GM20000 (cell line): Measurements from ENCODE around the gene ANKRD26.

Experiments
- DNase-seq: peaks from one replicate; pipeline ENCODE4 v3.0.0; 2012; ENCODE audit warnings: low spot score
- CTCF ChIP-seq: IDR thresholded peaks from 2 replicates; pipeline ENCODE4 v1.5.1; 2012; ENCODE audit warnings: mild to moderate bottlenecking, control low read depth; ENCODE audit errors: extremely low read depth, missing control alignments

Gene ANKRD26

GRCh38 chr10:27104919-27105318 is 4.6 kb upstream of the ANKRD26 start:
- DNase-seq: no peak
- TF ChIP-seq CTCF: no peak

- TF ChIP-seq CTCF: no peak
- DNase-seq: no peak
Measured at GRCh38 chr10:27100813-27101347, 586 bp upstream of the ANKRD26 start.

- DNase-seq: no peak
- TF ChIP-seq CTCF: no peak
Measured at GRCh38 chr10:27099448-27099847, 846 bp downstream of the ANKRD26 start.

- DNase-seq: no peak
- no peak for TF ChIP-seq CTCF
Measured at GRCh38 chr10:27088119-27089044, 11.9 kb downstream of the ANKRD26 start.

- DNase-seq: no peak
- no peak for TF ChIP-seq CTCF
Measured at GRCh38 chr10:27072436-27073114, 27.7 kb downstream of the ANKRD26 start.

- DNase-seq: no peak
- TF ChIP-seq CTCF: no peak
Measured at GRCh38 chr10:27068217-27068891, 31.9 kb downstream of the ANKRD26 start.
